A673 (cell line): ENCODE measurements around the gene FSTL4. TPM values are rescaled to one million over a fixed set of nuclear protein-coding genes. Genes with fewer than 3 reads are reported as not detected.

ENCODE experiments used
- BruUV-seq: library from RNA; stranded (reverse); fragments of 400-500 nt; replicated peaks from 2 replicates; lab custom pipeline; 2021; lab: Mats Ljungman, UMichigan
- CTCF ChIA-PET: fragments of 300-600 bp; sonication (Branson Sonifier 250); formaldehyde crosslinking; loops from one replicate; lab custom pipeline; 2022; ENCODE audit warnings: antibody characterized with exemption; lab: Charles Lee
- POLR2A ChIA-PET: fragments of 300-600 bp; sonication (Branson Sonifier 250); formaldehyde crosslinking; loops from one replicate; lab custom pipeline; 2022; ENCODE audit warnings: antibody characterized with exemption; ENCODE audit not compliant: low non-redundant PET; lab: Charles Lee
- DNase-seq: peaks from one replicate; pipeline ENCODE4 v3.0.0-alpha.2; 2015; ENCODE audit warnings: low spot score
- H3K27ac ChIP-seq: fragments of 200-600 bp; sonication (generic); 2 replicates; pipeline ENCODE4 v1.5.1; 2016; ENCODE audit warnings: mixed run types, low read depth, mild to moderate bottlenecking, mixed read lengths, antibody characterized with exemption, low read length; ENCODE audit not compliant: poor library complexity, severe bottlenecking
- H3K27me3 ChIP-seq: fragments of 200-600 bp; sonication (generic); replicated peaks from 2 replicates; pipeline ENCODE4 v1.6.1; 2017; ENCODE audit warnings: mixed run types, low read depth, mild to moderate bottlenecking, mixed read lengths, antibody characterized with exemption, low read length; ENCODE audit not compliant: insufficient read depth, poor library complexity
- H3K36me3 ChIP-seq: fragments of 200-600 bp; sonication (generic); 2 replicates; pipeline ENCODE4 v1.6.1; 2016; ENCODE audit warnings: mixed run types, mild to moderate bottlenecking, mixed read lengths, antibody characterized with exemption, low read length; ENCODE audit not compliant: insufficient read depth, poor library complexity, severe bottlenecking
- H3K4me1 ChIP-seq: fragments of 200-600 bp; sonication (generic); 2 replicates; pipeline ENCODE4 v1.6.1; 2017; ENCODE audit warnings: mixed run types, mild to moderate bottlenecking, mixed read lengths, antibody characterized with exemption, low read length; ENCODE audit not compliant: insufficient read depth, poor library complexity, severe bottlenecking
- H3K4me3 ChIP-seq: fragments of 200-600 bp; sonication (generic); 2 replicates; pipeline ENCODE4 v1.5.1; 2016; ENCODE audit warnings: low read depth, mixed run types, mild to moderate bottlenecking, mixed read lengths, low read length; ENCODE audit not compliant: poor library complexity, severe bottlenecking
- H3K9me3 ChIP-seq: fragments of 200-600 bp; sonication (generic); 2 replicates; pipeline ENCODE4 v1.6.1; 2016; ENCODE audit warnings: mixed run types, low read depth, mild to moderate bottlenecking, mixed read lengths, antibody characterized with exemption, low read length; ENCODE audit not compliant: poor library complexity, severe bottlenecking
- EZH2 ChIP-seq: fragments of 200-600 bp; sonication (generic); IDR thresholded peaks from 2 replicates; pipeline ENCODE4 v1.6.1; 2017; ENCODE audit warnings: borderline replicate concordance, low read depth, mild to moderate bottlenecking, mixed read lengths, antibody characterized with exemption, low read length; ENCODE audit not compliant: poor library complexity, severe bottlenecking
- intact Hi-C: fragments of 100-400 bp; cut with micrococcal nuclease; formaldehyde crosslinking; loops from one replicate; pipeline ENCODE4 v1.10.0; 2022; ENCODE audit not compliant: unreplicated experiment
- total RNA-seq: library from RNA; stranded (reverse); gene quantifications from 2 replicates; pipeline ENCODE4 v1.2.3, GENCODE V29; 2021
- TF ChIP-seq, protein P1 (sequence below): fragments of 300-800, 200-600 bp; sonication (generic); conservative IDR thresholded peaks from 2 replicates; pipeline ENCODE4 v1.5.1; 2017; ENCODE audit warnings: low read depth, mild to moderate bottlenecking, antibody characterized with exemption, low read length, moderate library complexity, mixed read lengths

FSTL4 gene
- total RNA-seq, 1 experiment from 2014 or later = 0.86 TPM

DNA sequence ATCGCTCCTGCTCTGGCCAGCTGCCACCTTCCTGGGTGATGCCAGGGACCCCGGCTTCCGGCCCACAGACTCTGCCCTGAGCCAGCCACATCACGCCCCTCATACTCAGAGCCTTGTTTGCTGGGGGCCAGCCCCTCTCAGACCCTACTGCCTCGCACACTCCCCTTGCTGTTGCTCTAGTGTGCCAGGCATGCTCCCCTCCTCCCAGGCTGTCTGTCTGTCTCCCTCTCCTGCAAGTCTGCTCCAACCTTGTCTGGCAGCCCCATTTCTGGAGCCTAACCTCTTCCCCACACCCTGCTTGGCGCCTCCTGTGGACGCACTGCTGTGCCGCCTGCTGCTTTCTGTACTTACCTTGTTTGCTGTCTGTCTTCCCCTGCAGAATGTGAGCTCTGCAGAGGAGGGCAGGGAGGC, 375.8 kb downstream of the FSTL4 start:
- no TSS peak for BruUV-seq
- Histone ChIP-seq H3K9me3 (no peaks in the 10 kb centered on the region), H3K4me3 (no peak overlapping the region), H3K4me1 (peaks cover 8% of the 10 kb centered on the region), H3K36me3 (no peaks in the 10 kb centered on the region), H3K27me3 (no peaks in the 10 kb centered on the region), H3K27ac (no peak overlapping the region)
- no peak for DNase-seq
- POLR2A ChIA-PET = no interaction called here
- TF ChIP-seq EZH2 = no peak
- TF ChIP-seq, protein P1, sequence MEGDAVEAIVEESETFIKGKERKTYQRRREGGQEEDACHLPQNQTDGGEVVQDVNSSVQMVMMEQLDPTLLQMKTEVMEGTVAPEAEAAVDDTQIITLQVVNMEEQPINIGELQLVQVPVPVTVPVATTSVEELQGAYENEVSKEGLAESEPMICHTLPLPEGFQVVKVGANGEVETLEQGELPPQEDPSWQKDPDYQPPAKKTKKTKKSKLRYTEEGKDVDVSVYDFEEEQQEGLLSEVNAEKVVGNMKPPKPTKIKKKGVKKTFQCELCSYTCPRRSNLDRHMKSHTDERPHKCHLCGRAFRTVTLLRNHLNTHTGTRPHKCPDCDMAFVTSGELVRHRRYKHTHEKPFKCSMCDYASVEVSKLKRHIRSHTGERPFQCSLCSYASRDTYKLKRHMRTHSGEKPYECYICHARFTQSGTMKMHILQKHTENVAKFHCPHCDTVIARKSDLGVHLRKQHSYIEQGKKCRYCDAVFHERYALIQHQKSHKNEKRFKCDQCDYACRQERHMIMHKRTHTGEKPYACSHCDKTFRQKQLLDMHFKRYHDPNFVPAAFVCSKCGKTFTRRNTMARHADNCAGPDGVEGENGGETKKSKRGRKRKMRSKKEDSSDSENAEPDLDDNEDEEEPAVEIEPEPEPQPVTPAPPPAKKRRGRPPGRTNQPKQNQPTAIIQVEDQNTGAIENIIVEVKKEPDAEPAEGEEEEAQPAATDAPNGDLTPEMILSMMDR = no peak
- CTCF ChIA-PET = no interaction called here
- intact Hi-C loops = no loop called here

DNA sequence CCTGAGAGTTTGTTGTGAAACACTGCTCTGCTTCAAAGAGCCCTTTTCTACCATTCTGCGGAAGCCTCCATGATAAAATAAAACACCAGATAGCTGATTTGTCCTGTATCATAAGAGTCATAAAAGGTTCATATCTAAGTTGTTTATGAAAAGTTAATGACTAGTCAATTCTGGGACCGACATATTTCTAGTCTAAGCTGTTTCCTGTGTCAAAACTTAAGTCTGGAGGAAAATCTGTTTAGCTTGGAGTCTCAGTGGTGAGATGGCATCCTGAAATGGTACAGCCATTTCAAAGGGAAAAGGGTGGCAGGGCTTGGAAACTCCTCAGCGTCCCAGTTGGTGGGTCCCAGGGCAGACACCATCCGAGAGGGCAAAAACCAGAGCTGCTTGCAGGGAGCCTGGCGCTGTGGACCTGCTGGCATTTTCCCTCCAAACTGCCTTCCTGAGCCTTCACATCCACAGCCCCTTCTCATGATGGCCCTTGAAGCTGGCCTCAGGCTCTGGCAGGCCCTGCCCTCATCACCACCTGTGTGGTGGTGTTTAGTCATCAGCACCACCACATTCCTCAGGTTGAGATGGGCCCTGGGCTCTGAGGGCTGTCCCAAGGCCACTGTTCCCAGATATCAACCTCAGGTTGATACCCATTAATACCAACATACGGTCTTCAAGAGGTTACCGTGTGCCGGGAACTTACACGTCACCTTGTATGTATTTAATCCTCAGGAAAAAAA, 376.5 kb downstream of the FSTL4 start:
- Histone ChIP-seq H3K36me3 (no peaks in the 10 kb centered on the region), H3K4me1 (peaks cover 4% of the 10 kb centered on the region), H3K27ac (no peak overlapping the region), H3K27me3 (no peaks in the 10 kb centered on the region), H3K4me3 (no peak overlapping the region), H3K9me3 (no peaks in the 10 kb centered on the region)
- intact Hi-C loops = no loop called here
- POLR2A ChIA-PET = no interaction called here
- DNase-seq = no peak
- CTCF ChIA-PET = no interaction called here
- no TSS peak for BruUV-seq
- TF ChIP-seq, protein P1 = no peak
- no peak for TF ChIP-seq EZH2

DNA sequence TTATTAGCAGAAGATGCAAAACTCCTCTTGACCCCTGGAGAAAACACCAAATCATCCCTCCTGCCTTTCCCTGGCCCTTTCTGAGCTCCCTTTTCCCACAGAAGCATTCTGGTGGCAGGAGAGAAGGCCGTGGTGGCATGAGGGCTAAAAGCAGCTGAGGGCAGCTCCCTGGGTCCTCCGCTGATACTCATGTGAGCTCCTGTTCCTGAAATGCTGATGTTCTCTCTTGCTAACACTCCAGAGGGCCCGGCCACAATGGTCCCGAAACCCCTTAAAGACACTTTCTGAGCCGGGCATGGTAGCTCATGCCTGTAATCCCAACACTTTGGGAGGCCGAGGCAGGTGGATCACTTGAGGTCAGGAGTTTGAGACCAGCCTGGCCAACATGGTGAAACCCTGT, 377.4 kb downstream of the FSTL4 start:
- no TSS peak for BruUV-seq
- CTCF ChIA-PET = no interaction called here
- TF ChIP-seq, protein P1 = no peak
- no peak for TF ChIP-seq EZH2
- intact Hi-C loops = no loop called here
- H3K4me3 ChIP-seq = no peak overlapping the region
- DNase-seq = no peak
- no peaks in the 10 kb centered on the region for H3K4me1 ChIP-seq
- POLR2A ChIA-PET = no interaction called here
- no peaks in the 10 kb centered on the region for H3K9me3 ChIP-seq
- H3K36me3 ChIP-seq = no peaks in the 10 kb centered on the region
- H3K27me3 ChIP-seq = no peaks in the 10 kb centered on the region
- H3K27ac ChIP-seq = no peak overlapping the region
